ENCODE results near the gene TK2.

DNA sequence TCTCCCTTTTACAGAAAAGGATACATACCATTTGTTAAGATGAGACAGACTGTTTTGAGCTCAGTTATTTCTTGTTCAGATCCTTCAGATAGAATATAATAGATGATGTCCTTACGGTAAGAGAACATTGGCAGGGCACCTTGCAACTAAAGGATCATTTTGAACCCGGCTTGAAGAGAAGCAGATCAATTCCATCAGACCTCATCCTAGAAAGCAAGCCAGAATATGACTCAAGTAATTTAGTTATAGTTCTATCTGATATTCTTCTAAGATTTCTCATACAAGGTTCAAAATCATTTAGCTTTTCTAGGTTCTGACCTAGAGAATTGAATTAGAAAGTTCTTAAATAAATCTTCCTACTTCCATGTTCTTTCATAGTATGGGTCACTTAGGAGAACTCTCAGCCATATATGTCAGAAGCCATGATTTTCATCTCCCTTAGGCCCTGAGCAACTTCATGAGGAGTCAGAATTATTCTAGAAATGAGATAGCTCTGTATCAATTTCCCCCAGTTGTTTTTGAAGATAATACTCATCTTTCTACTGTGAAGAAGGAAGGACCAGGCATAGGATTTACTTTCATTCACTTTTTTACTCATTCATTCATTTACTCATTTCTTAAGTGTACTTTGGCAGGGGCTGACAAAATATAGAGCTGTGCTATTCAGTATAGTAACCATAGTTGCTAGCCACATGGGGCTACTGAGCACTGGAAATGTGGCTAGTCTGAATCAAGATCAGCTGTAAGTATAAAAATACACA lies 13.8 kb upstream of the TK2 start:
- no peak for TF ChIP-seq EZH2 (IDR thresholded peaks at IDR 0.05; ENCODE audit: low read length, missing control alignments)
- TF ChIP-seq, protein P1, sequence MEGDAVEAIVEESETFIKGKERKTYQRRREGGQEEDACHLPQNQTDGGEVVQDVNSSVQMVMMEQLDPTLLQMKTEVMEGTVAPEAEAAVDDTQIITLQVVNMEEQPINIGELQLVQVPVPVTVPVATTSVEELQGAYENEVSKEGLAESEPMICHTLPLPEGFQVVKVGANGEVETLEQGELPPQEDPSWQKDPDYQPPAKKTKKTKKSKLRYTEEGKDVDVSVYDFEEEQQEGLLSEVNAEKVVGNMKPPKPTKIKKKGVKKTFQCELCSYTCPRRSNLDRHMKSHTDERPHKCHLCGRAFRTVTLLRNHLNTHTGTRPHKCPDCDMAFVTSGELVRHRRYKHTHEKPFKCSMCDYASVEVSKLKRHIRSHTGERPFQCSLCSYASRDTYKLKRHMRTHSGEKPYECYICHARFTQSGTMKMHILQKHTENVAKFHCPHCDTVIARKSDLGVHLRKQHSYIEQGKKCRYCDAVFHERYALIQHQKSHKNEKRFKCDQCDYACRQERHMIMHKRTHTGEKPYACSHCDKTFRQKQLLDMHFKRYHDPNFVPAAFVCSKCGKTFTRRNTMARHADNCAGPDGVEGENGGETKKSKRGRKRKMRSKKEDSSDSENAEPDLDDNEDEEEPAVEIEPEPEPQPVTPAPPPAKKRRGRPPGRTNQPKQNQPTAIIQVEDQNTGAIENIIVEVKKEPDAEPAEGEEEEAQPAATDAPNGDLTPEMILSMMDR (conservative IDR thresholded peaks at IDR 0.05 in 1 of 2, IDR thresholded peaks at IDR 0.05 in 1 of 2; ENCODE audit: low read depth in 1 of 2, low read length in 2 of 2): no peak

All from fibroblast of lung (primary cell).